Right atrium auricular region (tissue), 2 donors: ENCODE results near the gene CEACAM8. TPM values are rescaled to one million over a fixed set of nuclear protein-coding genes. Genes with fewer than 3 reads are reported as not detected.

ENCODE experiments used
- DNase-seq: peaks from one replicate; pipeline ENCODE4 v3.0.0-alpha.2; 2019; ENCODE audit warnings: low spot score
- H3K27ac ChIP-seq, 2 donors: fragments of 200-600 bp; sonication (generic); 1 replicate in 1 of 2; 2 replicates in 1 of 2; pipeline ENCODE4 v1.5.1; 2016 to 2019
- H3K27me3 ChIP-seq, 2 donors: fragments of 200-600 bp; sonication (generic); one replicate each; pipeline versions ENCODE4 v1.5.1 to v1.6.0; 2017 to 2019
- H3K36me3 ChIP-seq: fragments of 200-600 bp; sonication (generic); one replicate; pipeline ENCODE4 v1.5.1; 2016
- H3K4me1 ChIP-seq, 2 donors: fragments of 200-600 bp; sonication (generic); one replicate each; pipeline versions ENCODE4 v1.5.1 to v1.6.0; 2017 to 2019
- H3K4me3 ChIP-seq, 2 donors: fragments of 200-600 bp; sonication (generic); 1 replicate in 1 of 2; 2 replicates in 1 of 2; pipeline ENCODE4 v1.5.1; 2017 to 2019; ENCODE audit warnings: mild to moderate bottlenecking in 1 of 2, moderate library complexity in 1 of 2
- H3K9me3 ChIP-seq, 2 donors: fragments of 200-600 bp; sonication (generic); one replicate each; pipeline ENCODE4 v1.5.1; 2019
- total RNA-seq, 2 donors: library from RNA; depleted of rRNA; stranded (reverse); fragments of >200 nt; gene quantifications; one replicate each; pipeline ENCODE4 v1.1.0, GENCODE V29; 2016
- TF ChIP-seq, protein P1 (sequence below), 2 donors: fragments of 200-600 bp; sonication (generic); IDR thresholded peaks; one replicate each; pipeline ENCODE4 v1.5.1; 2019; ENCODE audit warnings: antibody characterized with exemption in 2 of 2

The CEACAM8 gene
- total RNA-seq, 2 donors from 2014 or later = not detected

DNA sequence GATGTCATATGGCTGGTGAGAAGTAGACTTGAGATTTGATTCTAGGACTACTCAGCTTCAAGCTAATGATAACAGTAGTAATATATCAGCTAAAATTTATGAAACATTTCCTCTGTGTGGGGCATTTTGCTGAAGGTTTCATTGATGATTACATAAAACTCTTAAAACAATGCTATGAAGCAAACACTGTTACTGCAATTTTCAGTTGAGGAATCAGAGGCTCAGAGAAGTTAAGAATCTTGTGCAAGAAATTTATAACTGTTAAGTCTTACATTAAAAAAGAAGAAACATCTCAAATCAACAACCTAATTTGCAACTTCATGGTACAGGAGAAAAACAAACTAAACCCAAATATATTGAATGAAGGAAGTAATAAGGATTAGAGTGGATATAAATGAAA lies 10.3 kb downstream of the CEACAM8 start:
- H3K9me3 ChIP-seq = no peaks in the 10 kb centered on the region
- DNase-seq = no peak
- TF ChIP-seq, protein P1, sequence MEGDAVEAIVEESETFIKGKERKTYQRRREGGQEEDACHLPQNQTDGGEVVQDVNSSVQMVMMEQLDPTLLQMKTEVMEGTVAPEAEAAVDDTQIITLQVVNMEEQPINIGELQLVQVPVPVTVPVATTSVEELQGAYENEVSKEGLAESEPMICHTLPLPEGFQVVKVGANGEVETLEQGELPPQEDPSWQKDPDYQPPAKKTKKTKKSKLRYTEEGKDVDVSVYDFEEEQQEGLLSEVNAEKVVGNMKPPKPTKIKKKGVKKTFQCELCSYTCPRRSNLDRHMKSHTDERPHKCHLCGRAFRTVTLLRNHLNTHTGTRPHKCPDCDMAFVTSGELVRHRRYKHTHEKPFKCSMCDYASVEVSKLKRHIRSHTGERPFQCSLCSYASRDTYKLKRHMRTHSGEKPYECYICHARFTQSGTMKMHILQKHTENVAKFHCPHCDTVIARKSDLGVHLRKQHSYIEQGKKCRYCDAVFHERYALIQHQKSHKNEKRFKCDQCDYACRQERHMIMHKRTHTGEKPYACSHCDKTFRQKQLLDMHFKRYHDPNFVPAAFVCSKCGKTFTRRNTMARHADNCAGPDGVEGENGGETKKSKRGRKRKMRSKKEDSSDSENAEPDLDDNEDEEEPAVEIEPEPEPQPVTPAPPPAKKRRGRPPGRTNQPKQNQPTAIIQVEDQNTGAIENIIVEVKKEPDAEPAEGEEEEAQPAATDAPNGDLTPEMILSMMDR (IDR thresholded peaks at IDR 0.05) = no peak

GRCh38 chr19:42577016-42577415 lies 17.7 kb downstream of the CEACAM8 start:
- TF ChIP-seq, protein P1 (IDR thresholded peaks at IDR 0.05) = no peak
- H3K27ac ChIP-seq = no peak overlapping the region
- DNase-seq = no peak
- H3K4me1 ChIP-seq = no peaks in the 10 kb centered on the region
- no peaks in the 10 kb centered on the region for H3K36me3 ChIP-seq
- no peaks in the 10 kb centered on the region for H3K9me3 ChIP-seq
- no peaks in the 10 kb centered on the region for H3K27me3 ChIP-seq
- no peak overlapping the region for H3K4me3 ChIP-seq

More for the DNA sequence above, 10.3 kb downstream of the CEACAM8 start:
- Histone ChIP-seq H3K36me3 (no peaks in the 10 kb centered on the region), H3K4me1 (no peaks in the 10 kb centered on the region), H3K27ac (no peak overlapping the region), H3K27me3 (no peaks in the 10 kb centered on the region), H3K4me3 (no peak overlapping the region)

DNA sequence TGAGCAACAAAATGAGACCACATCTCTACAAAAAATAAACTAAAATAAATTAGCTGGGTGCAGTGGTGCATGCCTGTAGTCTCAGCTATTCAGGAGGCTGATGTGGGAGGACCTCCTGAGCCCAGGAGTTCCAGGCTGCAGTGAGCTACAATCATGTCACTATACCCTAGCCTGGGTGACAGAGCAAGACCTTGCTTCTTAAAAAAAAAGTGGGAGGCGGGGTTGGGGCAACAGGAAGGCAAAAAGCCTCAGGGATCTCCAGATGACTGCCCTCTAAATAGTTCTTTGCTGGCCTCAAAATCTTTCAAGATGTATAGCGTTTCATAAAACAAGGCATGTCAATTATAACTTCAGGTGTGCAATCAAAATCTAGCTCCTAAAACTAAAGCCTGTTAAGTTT lies 18.5 kb downstream of the CEACAM8 start:
- H3K27me3 ChIP-seq = no peaks in the 10 kb centered on the region

GRCh38 chr19:42573642-42574041 lies 21.1 kb downstream of the CEACAM8 start:
- no peak overlapping the region for H3K4me3 ChIP-seq
- TF ChIP-seq, protein P1 (IDR thresholded peaks at IDR 0.05) = no peak
- H3K4me1 ChIP-seq = no peaks in the 10 kb centered on the region
- DNase-seq = no peak
- no peaks in the 10 kb centered on the region for H3K9me3 ChIP-seq
- no peaks in the 10 kb centered on the region for H3K36me3 ChIP-seq
- H3K27ac ChIP-seq = no peak overlapping the region
- H3K27me3 ChIP-seq = no peaks in the 10 kb centered on the region

More for the DNA sequence above, 18.5 kb downstream of the CEACAM8 start:
- no peaks in the 10 kb centered on the region for H3K9me3 ChIP-seq
- no peak overlapping the region for H3K27ac ChIP-seq
- no peaks in the 10 kb centered on the region for H3K4me1 ChIP-seq
- no peak overlapping the region for H3K4me3 ChIP-seq
- no peak for DNase-seq
- TF ChIP-seq, protein P1 (IDR thresholded peaks at IDR 0.05) = no peak
- H3K36me3 ChIP-seq = no peaks in the 10 kb centered on the region

- no peaks in the 10 kb centered on the region for H3K27me3 ChIP-seq
- H3K27ac ChIP-seq = no peak overlapping the region
- H3K4me3 ChIP-seq = no peak overlapping the region
- no peaks in the 10 kb centered on the region for H3K36me3 ChIP-seq
- peaks cover 0 to 9% of the 10 kb centered on the region in 2 donors for H3K4me1 ChIP-seq
- no peak for DNase-seq
- no peaks in the 10 kb centered on the region for H3K9me3 ChIP-seq
- TF ChIP-seq, protein P1 (IDR thresholded peaks at IDR 0.05) = no peak
These were observed 23.6 kb downstream of the CEACAM8 start for GRCh38 chr19:42571116-42571515.

- H3K27me3 ChIP-seq = no peaks in the 10 kb centered on the region
- TF ChIP-seq, protein P1 (IDR thresholded peaks at IDR 0.05) = no peak
- no peak overlapping the region for H3K27ac ChIP-seq
- peaks cover 0 to 10% of the 10 kb centered on the region in 2 donors for H3K4me1 ChIP-seq
- no peak overlapping the region for H3K4me3 ChIP-seq
- DNase-seq = no peak
- no peaks in the 10 kb centered on the region for H3K36me3 ChIP-seq
- H3K9me3 ChIP-seq = no peaks in the 10 kb centered on the region
These were observed 25.5 kb downstream of the CEACAM8 start for GRCh38 chr19:42569193-42569592.
